ENCODE data around the gene COL23A1.
"Not testable (repeated sequence)": the region's sequence is repeated elsewhere in the genome, so short reads cannot be mapped to it uniquely, and the experiment has no call there.

The COL23A1 gene

DNA sequence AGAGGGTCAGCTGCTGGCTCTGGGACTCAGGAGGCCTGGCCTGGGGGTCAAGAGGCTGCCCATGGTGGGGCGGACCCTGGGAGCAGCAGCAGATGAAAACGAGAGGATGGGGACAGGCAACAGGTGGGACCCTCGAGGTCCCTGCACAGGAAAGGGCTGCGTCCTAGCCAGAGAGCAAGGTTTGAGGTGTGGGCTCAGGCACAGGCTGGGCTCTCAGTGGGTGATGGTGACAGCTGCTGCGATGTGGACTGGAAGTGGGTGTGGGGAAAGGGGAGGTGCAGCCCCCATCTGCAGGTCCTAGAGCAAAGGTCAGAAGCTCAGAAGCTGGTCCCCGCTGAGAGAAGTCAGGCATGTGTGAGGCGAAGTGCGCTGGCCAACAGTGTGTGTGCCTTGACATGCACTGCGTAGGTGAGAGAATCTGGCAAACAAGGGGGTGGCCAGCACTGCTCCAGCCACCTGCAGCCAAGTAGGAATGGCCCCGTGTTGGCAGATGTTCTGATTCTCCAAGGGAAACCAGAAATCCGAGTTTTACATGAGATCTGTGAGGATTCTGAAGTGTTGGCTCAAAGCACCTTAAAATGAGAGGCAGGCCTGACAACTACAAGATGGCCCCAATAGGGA is 85.7 kb downstream of the COL23A1 start:
- DNase-seq (ENCODE audit: low read depth) = no peak

GRCh38 chr5:178502401-178503100 is 87.6 kb downstream of the COL23A1 start:
- DNase-seq (ENCODE audit: low read depth) = peak; percentile 99

DNA sequence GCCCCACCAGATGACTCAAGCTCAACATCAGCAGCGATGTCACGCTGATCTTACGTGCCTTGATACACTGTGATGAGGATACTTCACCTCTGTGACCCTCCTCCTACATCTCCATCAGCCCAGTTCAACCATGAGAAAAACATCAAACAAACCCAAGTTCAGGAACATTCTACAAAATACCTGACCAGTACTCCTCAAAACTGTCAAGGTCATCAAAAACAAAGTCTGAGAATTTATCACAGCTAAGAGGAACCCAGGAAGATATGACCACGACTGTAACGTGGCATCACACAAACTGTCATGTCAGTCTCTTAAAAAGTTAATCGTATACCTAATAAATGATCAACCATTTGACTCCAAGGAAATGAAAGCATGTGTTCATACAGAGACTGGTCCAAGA is 90.8 kb downstream of the COL23A1 start:
- no peak for DNase-seq (ENCODE audit: low read depth)

DNA sequence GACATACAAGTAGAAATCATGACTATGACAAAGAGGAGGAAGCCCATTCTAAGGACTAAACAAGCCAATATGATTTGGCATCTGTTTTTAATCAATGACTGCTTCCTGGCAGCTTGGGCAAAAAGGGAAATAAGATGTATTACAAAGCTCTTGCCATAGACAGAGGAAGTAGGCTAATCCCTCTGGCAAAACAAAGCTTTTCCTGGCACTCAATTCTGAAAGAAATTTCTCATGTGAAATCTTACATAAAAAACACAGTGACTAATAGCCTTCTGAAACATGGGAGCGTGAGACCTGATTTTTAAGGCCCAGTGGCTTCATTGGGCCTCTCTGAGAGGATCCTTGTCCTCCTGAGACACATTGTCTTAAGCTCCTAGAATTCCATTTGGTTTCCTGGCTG is 93.6 kb downstream of the COL23A1 start:
- DNase-seq (ENCODE audit: low read depth) = peak; percentile 84

DNA sequence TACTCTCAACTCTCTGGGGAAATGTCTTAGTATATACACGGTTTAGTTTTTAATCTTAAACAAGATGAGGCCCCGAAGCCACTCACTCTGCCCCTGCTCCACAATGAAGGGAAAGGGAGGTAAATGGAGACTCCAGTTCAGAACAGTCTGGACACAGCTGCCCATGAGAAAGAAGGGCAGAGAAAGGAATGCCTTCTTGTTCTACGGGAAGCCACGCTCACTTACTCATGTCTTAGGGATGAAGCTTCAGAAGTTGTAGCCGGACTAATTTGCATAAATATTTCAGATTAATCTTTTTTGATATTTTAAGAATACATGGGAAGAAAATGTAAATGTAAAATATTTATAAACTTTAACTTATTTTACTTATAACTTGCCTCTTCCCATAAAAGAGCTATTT is 94.0 kb downstream of the COL23A1 start:
- no peak for DNase-seq (ENCODE audit: low read depth)

GRCh38 chr5:178495706-178496105 is 94.5 kb downstream of the COL23A1 start:
- DNase-seq (ENCODE audit: low read depth) = no peak

- no peak for DNase-seq (ENCODE audit: low read depth)
Measured at GRCh38 chr5:178492278-178492677, 97.9 kb downstream of the COL23A1 start.

- no peak for DNase-seq (ENCODE audit: low read depth)
Measured at GRCh38 chr5:178490935-178491652, 99.1 kb downstream of the COL23A1 start.

DNA sequence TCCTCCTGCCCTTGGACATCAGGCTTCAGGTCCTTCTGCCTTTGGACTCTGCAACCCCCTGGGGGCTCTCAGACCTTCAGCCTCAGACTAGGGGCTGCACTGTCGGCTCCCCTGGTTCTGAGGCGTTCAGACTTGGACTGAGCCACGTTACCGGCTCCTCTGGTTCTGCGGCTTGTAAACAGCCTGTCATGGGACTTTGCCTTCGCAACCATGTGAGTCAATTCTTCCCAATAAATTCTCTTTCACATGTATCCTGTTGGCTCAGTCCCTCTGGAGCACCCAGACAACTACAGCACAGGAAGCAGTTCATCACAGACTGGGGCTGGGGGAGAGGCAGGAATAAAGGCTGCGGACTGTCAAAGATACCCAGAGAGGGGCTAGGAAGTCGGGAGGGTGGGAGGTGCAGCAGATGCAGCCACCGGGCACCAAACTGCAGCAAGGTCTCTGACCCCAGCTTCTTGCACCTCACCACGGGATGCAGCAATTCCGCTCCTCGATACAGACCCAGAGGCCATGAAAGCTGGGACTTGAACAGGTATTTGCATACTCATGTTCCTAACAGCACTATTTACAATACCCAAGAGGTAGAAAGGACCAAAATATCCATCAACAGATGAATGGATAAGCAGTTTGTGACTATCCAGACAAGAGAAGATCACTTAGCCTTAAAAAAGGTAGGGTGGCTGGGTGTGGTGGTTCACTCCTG is 100.8 kb downstream of the COL23A1 start:
- DNase-seq (ENCODE audit: low read depth) = no peak

DNA sequence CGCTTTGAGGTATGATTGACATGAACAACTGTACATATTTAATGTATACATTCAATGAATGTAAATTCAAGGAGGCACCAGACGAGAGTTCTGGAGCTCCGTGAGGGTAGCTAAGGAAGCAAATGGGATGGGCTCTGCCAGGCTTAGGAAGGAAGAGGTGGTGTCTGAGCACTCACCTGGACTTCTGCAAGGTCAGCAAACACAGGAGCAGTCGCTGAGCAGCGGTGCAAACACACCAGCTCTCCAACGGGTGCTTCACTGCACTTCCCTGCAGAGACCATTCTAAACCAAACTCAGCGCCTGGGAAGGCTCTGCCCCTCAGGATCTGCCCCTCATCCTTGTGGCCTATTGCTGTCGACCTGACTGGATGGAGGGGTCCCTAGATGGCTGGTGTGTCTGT is 101.5 kb downstream of the COL23A1 start:
- DNase-seq (ENCODE audit: low read depth) = no peak

DNA sequence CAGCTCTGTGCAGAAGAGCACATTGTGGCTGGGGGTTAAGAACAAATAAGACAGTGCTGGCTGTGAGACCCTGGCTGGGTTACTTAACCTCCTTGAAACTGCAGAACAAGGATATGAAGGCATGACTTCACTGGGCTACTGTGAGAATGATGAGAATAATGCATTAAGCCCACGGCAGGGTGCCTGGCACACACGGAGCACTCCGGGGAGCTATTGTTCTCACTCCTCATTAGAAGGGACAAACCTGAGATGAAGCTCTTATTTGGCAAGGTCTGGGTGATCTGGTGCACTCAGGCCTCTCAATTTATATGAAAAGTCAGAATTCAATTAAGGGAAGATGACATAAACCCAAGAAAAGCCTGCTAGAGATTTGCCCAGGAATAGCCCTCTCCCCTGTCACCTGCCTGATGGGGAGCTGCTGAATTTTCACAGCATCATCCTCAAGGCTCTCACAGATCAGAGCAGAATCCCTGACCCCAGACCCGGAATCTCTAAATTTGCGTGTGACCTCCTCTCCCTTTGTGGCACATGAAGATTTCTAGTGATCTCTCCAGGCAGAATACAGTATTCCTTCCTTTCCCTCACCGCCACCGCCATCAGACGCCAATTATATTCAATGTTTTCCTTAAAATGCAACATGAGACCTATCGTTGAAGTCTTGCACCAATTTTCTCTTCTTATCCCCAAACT is 102.1 kb downstream of the COL23A1 start:
- no peak for DNase-seq (ENCODE audit: low read depth)

GRCh38 chr5:178486878-178487512 is 103.2 kb downstream of the COL23A1 start:
- not testable (repeated sequence) for DNase-seq (ENCODE audit: low read depth)

DNA sequence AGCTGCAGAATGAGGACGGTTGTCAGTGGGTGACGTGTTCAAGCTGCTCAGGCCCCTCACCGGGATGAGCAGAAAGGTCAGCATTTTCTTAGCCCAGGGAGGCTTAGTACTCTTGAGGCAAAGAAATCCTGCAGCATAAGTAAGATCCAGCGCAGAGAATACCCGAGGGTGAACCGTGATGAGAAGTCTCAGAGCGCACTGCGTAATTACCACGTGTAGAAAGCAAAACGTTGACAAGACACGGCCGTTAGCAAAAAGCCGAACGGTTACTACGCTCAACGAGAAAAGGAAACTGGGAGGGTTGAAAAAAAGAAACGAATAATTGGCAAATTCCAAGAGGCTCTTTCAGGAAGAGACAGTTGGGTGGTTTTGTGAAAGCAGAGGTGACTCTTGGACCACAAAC is 104.0 kb downstream of the COL23A1 start:
- no peak for DNase-seq (ENCODE audit: low read depth)

DNA sequence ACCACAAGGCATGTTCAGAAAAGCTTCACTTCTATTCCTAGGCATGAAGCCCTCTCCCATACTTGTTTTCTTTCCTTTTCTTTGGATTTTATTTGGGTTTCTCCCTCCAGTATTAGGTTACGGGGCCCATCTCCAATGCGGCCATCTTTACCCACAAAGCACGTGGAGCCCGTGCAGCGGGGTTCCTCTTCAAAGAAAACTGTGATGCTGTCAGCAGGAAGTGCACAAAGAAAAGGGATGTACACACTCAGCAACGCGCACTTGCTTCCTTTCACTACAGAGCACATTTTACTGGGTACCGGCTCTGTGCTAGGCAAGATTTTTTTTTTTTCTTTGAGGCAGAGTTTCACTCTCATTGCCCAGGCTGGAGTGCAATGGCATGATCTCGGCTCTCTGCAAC is 106.6 kb downstream of the COL23A1 start:
- DNase-seq (ENCODE audit: low read depth) = no peak

DNA sequence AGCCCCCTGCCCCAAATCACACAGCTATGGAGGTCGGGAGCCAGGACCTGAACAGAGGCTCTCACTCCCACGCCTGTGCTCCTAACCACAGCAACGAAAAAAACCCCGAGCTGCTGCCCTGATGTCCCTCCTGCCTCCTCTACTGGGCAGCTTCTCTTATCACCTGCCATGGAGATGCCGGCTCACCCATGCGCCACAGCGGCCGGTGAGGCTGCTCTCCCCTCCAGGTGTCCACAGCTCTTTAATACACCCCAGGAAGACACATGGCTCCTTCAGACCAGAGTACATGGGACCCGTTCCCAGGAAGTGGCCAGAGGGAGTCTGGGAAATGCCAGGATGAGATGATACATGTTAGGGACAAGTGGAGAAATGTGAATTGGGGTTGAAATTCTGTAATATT is 110.9 kb downstream of the COL23A1 start:
- DNase-seq (ENCODE audit: low read depth) = no peak

DNA sequence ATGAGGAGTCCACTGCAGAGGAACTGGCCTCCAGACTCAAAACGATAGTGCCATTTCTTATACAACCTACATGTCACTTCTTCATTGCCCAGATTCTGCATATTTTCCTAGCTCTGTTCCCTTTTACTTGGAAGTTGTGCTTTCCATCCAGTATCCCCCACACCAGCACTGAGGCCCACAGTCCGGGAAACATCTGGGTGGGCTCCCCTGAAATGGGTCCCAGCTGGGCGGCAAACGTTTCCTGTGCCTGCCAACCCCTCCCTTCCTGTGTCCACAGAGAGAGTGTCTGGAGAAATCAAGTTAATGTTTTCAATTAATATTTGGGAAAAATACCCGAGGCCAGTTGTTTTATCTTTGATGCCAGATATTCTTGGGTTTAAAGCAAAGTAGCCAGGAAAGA is 111.8 kb downstream of the COL23A1 start:
- no peak for DNase-seq (ENCODE audit: low read depth)

DNA sequence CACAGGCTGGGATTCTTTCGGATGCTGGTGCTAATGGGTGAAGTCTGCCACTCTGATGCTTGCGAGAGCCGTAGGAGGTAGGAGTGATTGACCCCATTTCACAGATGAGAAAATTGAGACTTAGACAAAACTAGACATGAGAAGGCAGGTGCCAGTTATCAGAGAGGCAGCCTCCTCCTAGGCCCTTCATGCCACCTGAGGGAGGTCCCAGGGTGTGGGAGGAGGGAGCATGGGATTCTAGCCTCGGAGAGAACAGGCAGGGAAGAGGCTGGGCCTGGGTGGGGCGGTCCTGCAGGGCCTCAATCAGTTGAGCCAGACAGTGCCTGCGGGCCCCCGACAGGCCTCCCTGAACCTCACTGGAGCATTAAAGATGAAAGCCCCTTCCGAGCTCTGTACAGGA is 112.4 kb downstream of the COL23A1 start:
- no peak for DNase-seq (ENCODE audit: low read depth)

DNA sequence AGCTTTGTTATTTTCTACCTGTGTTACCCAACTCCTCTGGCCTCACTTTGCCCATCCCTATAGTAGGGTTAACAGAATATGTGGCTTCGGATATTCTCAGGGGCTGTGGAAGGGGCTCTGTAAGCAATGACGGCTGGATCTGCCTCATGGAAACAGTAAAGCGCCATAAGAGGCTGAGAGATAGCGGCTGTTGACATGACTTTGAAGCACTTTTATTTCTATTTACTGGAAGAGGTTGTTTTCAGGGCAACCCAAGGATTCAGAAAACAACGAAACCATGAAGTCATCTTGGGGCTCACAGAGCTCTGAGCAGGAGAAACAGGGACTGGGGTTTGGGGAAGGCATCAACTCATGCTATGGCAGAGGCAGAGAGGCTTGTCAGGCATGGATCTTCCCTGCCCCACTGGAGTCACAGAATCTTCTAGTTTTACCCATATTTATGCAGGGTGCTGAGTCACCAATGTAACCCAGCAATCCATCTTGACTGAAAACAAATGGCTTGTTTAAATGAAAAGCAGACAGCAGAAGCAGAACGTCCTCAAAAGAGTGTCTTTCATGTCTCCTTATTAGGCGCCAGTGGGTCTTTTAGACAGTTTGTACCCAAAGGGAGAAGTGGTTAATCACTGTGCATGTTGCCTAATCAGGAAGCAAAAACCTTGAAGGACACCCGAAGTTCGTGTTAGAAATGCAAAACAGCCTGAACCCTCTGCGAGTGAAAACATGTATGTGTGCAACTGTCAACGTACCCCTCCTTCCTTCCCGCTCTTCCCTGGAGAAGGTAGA is 113.0 kb downstream of the COL23A1 start:
- no peak for DNase-seq (ENCODE audit: low read depth)

GRCh38 chr5:178476531-178476930 is 113.7 kb downstream of the COL23A1 start:
- no peak for DNase-seq (ENCODE audit: low read depth)

GRCh38 chr5:178475422-178475821 is 114.8 kb downstream of the COL23A1 start:
- no peak for DNase-seq (ENCODE audit: low read depth)

Measured in GM04503 (cell line).